GM21515 (cell line): ENCODE data around the gene AXL.
"Not testable (repeated sequence)": the region's sequence is repeated elsewhere in the genome, so short reads cannot be mapped to it uniquely, and the experiment has no call there.

Experiments
- ATAC-seq: cut with Tn5 transposase; IDR thresholded peaks from one replicate; pipeline ENCODE4 v1.9.1; 2021; ENCODE audit not compliant: unreplicated experiment

AXL gene

DNA sequence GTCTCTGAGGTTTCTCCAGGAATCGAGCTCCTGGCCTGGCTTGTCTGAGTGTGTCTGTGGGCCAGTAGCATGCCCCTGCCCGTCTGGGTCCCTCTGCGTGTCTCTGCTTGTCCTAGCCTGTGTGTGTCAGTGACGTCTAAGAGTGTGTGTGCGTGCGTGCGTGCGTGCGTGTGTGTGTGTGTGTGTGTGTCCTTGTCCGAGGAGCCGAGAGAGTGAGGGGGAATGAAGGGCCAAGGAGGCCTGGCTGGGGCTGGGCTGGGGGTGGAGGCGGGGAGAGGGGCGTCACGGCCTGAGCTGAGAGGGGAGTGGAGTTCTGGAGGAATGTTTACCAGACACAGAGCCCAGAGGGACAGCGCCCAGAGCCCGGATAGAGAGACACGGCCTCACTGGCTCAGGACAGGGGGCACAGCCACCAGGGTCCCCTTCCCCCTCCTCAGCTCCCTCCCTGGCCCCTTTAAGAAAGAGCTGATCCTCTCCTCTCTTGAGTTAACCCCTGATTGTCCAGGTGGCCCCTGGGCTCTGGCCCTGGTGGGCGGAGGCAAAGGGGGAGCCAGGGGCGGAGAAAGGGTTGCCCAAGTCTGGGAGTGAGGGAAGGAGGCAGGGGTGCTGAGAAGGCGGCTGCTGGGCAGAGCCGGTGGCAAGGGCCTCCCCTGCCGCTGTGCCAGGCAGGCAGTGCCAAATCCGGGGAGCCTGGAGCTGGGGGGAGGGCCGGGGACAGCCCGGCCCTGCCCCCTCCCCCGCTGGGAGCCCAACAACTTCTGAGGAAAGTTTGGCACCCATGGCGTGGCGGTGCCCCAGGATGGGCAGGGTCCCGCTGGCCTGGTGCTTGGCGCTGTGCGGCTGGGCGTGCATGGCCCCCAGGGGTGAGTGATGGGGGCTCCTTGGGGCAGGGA, at the start of gene AXL:
Gene AXL, plus strand, starts transcription at position 609 of the 893 bp plus-strand sequence. Its CDS starts 170 bp downstream, at position 779.
- ATAC-seq: no peak

DNA sequence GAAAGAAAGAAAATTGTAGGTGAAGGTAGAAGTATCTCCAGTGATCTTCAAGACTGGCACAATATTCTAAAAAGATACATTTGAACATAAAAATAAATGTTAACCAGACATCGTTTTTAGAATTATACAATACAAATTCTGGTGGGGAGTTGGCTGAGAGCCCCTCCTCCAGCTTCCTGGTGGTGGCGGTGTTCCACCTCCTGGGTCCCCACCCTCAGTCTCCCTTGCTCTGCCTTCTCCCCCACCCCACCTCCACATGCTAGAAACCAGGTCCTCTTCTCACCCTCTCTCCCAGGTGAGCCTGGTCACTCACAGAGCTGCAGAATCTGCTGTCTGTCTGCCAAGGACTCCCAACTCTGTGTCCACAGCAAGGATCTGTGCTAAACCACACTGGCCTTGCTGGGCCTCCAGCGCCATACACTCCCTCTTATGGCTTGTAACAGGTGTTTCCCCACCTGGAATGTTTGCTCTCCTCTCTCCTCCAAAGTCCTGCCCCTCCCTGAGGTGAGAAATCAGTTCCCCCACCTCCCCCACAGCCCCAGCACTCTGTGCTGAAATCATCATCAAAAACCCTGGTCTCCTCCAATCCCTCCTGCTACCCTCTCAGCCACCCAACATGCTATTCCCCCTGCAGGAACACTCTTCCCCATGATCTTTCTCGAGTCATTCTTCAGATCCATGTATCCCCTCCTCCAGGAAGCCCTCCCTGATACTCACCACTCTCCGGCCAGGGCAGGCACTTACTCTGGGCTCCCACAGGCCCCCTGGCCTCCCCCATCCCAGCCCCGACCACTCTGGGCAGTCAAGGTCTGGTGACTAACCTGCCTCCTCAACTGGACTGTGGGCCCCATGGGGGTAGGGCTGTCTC, 46.5 kb upstream of the AXL start:
- ATAC-seq: no peak

DNA sequence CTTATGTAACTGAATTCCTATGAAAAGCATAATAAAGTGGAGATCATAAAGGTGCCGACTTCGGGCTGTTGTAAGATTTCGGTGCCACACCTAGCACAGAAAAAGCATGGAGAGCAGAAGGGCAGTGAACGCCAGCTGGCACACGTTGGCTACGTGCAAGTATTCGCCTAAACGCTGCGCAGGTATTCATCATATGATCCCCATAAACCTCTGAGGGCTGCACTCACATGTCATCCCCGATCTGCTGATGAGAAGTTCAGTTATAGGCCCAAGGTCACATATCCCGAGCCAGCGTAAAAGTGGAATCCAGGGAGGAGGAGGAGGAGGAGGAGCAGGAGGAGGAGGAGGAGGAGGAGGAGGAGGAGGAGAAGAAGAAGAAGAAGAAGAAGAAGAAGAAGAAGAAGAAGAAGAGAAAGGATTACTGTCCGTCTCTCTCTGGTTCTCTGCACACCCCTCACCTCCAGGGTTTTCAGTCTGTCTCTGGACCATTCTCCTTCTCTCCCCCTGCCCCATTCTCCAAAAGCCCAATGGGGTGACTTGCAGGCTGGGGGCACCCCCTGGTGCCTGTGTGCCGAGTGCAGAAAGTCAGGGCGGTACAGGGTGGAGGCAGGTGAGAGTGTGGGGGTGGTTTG, 44.6 kb upstream of the AXL start:
- ATAC-seq: no peak

DNA sequence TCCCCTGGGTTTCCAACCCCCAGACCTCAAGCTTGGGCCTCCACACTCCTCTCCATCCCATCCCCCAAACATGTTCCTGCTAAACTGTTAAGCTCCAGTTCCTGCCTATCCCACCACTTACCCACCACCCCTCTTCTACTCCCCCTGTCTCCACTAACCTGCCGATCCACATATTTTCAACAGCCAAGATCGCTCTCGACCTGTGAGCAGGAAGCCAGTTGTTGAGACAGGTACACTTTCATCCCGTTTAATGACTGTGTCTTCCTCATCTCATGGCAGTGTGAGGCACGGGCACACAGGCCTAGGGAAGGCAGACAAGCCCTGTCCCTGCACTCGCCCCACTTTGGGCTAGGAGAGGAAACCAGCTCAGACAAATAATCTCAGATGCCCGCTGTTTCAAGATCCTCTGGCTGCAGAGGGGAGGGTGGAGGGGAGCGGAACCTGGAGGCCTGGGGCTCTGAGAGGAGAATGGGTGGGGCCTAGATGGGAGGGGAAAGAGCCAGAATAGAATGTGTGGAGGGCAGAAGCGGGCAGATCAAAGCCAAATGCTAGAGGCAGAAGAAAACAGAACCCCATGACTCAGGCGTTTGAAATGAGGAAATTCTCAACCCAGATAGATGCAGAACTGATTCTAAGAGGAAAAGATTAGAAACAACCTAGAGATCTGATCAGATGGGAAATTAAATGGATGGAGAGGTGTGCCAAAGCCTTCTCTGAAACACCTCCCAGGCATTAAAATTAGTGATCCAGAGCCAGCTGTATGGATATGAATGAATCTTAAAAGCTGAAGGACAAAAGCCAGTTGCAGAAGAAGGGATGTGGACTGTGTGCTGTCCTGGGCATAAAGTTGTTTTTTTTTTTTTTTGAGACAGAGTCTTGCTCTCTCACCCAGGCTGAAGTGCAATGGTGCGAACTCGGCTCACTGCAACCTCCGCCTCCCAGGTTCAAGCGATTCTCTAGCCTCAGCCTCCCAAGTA, 42.9 kb upstream of the AXL start:
- ATAC-seq: no peak

DNA sequence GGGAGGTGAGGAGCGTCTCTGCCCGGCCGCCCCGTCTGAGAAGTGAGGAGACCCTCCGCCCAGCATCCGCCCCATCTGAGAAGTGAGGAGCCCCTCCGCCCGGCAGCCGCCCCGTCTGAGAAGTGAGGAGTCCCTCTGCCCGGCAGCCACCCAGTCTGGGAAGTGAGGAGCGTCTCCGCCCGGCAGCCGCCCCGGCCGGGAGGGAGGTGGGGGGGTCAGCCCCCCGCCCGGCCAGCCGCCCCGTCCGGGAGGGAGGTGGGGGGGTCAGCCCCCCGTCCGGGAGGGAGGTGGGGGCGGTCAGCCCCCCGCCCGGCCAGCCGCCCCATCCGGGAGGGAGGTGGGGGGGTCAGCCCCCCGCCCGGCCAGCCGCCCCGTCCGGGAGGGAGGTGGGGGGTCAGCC, 38.9 kb upstream of the AXL start:
- ATAC-seq: not testable (repeated sequence)

DNA sequence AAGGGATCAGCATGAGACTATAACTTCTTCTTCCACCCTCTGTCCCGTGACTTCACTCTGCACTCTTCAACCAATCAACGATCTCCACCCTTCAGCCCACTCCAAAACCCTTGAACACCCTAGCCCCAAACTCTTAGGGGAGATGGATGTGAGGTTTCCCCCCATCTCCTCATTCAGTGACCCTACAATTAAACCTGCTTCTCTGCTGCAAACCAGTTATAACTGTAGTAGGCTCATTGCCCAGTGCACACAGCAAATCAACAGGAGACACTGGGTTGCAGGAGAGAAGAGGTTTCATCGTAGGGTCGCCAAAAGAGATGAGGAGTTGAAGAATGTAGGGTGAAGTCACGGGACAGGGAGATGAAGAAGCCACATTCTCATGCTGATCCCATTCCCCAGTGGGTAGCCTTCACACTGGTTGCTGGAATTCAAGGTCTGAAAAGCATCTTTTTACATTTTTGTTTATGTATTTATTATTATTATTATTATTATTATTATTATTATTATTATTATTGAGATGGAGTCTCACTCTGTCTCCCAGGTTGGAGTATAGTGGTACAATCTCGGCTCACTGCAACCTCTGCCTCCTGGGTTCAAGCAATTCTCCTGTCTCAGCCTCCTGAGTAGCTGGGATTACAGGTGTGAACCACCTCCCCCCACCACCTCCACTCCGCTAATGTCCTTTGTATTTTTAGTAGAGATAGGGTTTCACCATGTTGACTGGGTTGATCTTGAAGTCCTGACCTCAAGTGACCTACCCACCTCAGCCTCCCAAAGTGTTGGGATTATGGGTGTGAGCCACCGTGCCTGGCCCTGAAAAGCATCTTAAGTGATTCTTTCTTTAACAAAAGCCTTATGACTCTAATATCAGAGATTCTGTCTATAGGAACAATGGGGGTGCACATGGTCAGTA, 31.8 kb upstream of the AXL start:
- ATAC-seq: no peak

DNA sequence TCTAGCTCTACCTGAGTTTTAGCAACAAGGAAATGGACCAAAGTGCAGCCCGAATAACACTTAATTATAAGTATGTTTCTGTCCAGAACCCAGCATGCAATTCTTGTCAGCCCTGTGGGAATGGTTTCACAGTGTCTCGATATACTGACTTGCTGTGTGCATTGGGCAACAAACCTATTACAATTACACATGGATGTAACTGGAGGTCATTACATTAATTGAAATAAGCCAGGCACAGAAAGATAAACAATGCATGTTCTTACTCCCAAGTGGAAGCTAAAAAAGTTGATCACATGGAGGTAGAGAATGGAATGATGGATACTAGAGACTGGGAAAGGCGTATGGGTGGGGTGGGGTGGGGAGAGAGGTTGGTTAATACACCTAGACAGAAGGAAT, 31.1 kb upstream of the AXL start:
- no peak for ATAC-seq

DNA sequence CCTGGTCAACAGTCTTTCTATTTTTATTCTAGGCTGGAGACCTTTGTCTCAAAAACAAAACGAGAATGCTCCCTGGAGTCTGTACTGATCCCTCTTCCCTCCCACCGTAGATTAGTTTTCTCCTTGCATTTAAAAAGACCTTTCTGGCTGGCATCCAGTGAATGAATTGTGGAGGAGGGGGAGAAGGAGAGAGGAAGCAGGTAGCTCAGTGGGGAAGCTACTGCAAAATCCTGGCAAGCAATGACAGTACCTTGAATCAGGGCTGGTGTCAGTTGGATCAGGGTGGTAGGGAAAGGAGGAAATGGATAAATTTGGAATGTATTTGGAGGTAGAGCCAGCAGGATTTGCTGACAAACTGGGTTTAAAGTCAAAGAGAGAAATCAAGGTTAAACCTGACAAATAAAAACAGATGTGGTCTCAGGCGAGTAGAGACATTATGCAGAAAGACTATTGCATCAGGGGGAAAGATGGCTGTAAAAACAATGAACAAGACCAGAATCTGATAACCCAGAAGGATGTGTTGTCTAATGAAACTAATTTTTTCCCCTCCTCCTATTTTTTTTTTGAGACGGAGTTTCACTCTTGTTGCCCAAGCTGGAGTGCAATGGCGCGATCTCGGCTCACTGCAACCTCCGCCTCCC, 29.5 kb upstream of the AXL start:
- ATAC-seq: no peak

DNA sequence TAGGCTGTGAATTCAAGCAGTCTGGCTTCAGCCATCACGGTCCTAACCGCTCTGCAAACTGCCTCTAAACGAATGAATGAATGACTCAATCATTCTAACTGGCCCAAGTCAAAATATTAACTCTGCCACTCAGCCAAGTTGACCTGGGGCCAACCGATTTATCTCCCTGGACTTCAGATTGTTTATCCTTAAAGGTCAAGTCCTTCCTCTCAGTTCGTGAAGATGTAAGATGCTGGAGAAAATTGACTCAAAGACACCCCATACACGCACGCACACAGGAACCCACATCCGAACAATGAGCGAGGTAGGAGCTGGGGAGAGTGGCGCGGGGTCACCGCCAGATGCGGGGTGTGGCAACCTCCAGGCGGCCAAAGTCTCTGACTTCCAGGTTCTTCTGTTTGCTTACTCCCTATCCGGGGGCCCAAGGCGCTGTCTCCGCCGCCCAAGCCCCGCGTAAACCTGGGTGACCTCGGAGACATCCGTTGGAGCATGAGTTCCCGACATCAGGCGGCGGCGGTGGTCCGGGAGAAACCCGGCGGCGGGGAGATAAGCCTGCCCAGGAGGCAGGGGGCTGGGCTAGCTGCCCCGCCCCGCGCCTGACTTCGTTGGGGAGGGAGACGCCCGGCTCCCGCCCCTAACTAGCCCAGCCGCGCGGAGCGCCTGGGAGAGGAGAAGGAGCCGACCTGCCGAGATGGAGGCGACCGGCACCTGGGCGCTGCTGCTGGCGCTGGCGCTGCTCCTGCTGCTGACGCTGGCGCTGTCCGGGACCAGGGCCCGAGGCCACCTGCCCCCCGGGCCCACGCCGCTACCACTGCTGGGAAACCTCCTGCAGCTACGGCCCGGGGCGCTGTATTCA, 26.2 kb upstream of the AXL start, which contains the start of gene CYP2S1:
Gene CYP2S1, plus strand, starts transcription at position 646 of the 856 bp plus-strand sequence. Its CDS starts 46 bp downstream, at position 692.
- no peak for ATAC-seq

DNA sequence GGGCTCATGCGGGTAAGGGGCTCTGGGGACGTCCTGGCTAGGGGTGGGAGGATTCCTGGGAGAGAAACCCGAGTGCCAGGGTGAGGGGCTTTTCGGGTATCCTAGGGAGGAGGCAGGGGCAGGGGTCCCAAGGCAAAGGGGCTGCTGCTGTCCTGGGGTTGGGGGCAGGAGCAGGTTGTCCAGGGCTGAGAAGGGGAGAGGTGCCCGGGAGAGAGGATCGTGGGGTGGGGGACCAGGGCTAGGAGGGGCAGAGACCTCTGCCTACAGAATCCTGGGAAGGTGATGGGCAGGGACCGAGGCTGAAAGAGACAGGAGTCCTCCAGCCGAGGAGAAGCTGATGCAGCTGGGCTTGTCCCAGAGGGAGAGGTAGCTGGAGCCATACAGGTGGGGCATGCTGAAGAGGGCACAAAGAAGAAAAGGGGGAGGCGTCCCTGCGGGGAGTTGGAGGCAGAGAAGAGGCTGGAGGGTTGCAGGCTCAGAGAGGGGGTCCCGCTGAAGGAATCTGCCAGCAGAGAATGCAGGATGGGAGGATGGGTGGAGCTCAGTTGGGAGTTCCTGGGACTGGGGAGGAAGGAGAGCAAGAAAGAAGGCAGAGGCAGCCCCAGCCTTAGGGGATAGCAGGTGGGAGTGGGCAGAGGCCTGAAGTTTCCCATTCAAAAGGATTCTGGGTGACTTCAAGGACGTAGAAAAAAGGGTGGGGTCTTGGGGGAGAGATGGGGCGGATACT, 25.4 kb upstream of the AXL start:
- no peak for ATAC-seq

DNA sequence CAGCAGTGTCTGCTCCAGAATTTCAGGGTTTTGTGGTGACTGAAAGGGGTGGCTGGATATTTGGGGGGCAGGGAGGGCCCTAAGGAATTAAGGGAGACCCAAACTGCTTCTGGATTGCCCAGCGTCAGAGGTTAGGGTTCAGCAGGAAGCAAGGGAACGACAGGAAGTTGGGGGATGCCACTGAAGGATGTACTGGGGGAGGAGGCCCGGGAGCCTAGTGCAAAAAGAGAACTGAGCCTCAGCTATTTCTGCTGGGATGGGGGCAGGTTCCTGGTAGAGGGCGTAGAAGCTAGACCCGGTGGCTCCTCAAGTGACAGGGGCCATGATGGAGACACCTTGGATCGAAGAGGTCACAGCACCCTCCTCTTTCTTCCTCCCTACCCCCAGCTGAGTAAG, 24.9 kb upstream of the AXL start:
- no peak for ATAC-seq

DNA sequence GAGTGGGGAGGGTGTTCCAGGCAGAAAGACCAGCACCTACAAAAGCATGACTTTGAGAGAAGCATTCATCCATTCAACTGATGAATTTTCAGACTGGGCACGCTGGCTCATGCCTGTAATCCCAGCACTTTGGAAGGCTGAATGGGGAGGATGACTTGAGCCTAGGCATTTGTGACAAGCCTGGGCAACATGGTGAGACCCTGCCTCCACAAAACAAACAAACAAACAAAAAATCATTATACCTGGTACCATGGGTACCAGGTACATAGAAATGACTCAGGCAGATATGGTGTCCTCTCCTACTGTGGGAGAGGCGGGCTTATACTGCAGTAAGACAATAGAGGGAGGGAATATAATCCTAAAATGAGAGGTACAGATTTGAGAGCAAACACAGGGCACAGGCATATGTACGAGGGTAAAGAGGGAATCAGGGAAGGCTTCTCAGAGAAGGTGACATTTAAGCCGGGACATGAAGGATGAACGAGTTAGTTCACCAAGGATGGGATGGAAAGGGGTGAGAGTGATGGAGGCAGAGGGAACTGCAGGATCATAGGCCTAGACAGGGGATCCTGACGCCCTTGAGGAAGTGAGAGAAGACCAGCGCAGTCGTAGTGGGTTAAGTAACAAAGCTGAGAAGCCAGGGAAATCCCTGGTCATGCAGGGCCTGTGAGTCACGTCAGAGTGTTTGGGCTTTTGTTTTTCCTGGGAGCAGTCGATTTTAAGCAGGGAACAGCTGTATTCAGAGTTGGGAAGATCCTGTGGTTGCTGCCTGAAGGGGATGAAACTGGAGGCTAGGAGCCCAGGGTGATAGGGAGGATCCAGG, 23.1 kb upstream of the AXL start:
- no peak for ATAC-seq

DNA sequence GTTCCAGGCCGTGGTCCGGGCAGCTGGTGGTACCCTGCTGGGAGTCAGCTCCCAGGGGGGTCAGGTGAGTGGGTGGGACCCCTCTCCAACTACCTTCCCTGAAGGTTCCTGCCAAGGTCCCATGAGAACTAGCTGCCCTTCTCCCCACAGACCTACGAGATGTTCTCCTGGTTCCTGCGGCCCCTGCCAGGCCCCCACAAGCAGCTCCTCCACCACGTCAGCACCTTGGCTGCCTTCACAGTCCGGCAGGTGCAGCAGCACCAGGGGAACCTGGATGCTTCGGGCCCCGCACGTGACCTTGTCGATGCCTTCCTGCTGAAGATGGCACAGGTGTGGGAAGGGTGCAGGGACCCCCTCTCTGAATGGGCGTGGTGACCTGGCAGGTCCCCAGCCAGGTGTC, 20.5 kb upstream of the AXL start:
- no peak for ATAC-seq

DNA sequence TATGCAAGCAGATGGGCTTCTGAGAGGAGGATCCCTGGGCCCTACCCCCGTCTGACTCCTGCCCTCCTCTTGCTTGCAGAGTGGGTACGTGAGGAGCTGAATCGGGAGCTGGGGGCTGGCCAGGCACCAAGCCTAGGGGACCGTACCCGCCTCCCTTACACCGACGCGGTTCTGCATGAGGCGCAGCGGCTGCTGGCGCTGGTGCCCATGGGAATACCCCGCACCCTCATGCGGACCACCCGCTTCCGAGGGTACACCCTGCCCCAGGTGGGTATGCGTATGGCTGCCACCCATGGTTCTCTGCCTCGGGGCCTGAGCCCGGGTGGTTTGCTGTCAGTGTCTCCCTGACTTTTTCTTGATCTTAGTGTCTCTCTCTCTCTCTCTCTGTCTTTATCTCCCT, 15.7 kb upstream of the AXL start:
- no peak for ATAC-seq

DNA sequence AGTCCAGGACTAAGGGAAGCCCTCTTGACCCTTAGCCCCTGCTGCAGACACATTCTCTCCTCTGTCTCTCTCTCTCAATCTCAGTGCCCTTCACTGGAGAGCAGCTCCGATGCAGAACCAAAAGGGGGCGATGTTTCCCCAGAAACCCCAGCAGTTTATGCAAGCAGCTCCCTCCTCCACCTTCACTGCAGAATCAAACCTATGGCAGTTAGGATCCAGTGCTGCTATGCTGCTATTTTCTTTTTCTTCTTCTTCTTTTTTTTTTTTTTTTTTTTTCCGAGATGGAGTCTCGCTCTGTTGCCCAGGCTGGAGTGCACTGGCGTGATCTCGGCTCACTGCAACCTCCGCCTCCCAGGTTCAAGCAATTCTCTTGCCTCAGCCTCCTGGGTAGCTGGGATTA, 14.7 kb upstream of the AXL start:
- ATAC-seq: not testable (repeated sequence)

DNA sequence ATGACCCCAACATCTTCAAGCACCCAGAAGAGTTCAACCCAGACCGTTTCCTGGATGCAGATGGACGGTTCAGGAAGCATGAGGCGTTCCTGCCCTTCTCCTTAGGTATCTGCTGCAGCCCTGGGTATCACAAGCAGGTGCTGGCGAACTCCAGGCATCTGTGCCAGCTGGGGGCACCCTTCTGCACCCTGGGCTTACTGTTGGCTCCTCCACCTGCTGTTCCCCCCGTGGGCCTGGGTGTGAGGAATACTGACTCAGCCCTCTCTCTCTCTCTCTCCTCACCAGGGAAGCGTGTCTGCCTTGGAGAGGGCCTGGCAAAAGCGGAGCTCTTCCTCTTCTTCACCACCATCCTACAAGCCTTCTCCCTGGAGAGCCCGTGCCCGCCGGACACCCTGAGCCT, 13.0 kb upstream of the AXL start:
- no peak for ATAC-seq
